Measurements from ENCODE around the gene USP31.
"Not testable (repeated sequence)": the region's sequence is repeated elsewhere in the genome, so short reads cannot be mapped to it uniquely, and the experiment has no call there.

The USP31 gene

DNA sequence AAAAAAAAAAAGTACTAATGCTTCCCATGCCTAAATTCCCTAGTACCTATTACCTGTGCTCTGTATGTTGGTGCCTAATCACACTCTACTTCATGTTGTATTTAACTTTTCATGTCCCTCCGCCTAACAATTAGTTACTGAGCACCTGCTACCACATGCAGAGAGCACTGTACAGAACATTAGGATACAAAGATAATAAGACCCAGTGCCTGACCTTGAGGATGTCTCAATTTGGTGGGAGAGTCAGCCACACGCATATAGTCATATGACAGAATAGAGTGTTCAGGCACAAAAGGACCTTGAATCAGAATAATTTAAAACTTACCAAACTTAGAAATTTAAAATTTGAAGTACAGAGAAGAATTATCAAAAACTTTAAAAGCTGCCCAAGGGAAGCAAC, 42.1 kb downstream of the USP31 start:
- Mint-ChIP-seq H3K4me1 (no peaks in the 10 kb centered on the region), H3K27me3 (no peaks in the 10 kb centered on the region), H3K36me3 (ENCODE audit: low read depth) (peaks cover 19% of the 10 kb centered on the region), H3K4me3 (no peak overlapping the region), H3K9me3 (no peaks in the 10 kb centered on the region), H3K27ac (no peak overlapping the region)
- DNase-seq (no peak), ATAC-seq (no peak)

DNA sequence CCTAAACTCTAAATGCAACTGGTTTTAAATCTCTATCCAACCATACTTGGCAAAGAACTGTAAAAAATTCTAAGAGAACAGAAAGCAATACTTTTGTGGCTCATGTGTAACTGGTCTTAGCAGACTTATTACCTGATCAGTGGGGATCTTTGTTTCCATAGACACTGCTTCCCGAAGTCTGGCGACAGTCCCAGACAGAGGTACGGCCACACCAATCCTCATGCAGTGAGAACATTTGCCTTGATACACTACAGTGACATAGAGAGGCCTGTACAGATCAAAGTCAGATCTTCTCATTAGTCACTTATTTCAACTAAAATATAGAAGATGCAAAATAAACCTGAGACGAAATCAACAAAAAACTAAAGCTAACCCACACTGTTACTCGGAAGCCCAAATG, 43.9 kb downstream of the USP31 start:
- Mint-ChIP-seq H3K27me3 (no peaks in the 10 kb centered on the region), H3K4me3 (no peak overlapping the region), H3K36me3 (ENCODE audit: low read depth) (peaks cover 23% of the 10 kb centered on the region), H3K9me3 (no peaks in the 10 kb centered on the region), H3K27ac (no peak overlapping the region), H3K4me1 (no peaks in the 10 kb centered on the region)
- ATAC-seq (no peak), DNase-seq (no peak)

DNA sequence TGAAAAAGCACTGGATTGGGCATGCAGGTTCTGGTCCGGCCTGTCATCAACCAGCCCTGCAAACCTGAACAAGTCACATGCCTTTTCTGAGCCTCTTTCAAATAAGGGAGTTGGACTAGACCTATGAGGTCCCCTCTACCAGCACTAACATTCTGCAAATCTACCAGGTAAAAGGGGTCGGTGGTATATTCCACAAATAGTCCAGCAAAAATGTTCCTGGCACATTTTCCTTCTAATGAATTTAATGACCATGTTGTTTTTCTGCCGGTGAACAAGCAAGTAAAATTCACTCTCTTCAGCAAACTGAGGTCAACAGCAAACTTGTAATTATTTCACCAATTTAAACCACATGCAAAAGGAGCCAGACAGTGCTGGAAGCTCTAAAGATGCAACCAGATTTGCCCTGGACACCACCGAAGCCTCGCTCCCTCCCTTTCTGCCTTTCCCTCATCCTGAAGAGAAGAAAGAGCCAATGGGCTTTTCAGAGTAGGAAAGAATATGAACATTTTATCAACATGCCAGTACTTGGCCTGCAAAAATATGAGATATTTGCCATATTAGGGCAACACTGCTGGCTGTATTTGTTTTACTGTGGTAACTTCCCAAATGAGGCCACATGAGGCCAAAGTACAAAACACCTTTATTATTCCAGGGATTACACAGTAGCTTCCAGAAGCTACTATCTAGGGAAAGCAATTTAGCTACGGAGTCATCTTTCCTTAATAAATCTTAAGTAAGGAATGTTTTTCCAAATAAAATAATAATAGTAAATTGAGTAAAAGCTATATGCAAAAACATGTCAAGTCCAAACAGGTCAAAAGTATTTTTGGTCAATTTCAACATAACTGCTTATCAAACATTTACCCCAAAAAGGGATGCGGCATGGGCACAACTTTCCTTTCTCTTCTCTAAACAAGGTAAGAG, 45.0 kb downstream of the USP31 start:
- ATAC-seq = no peak
- H3K4me1 Mint-ChIP-seq = no peaks in the 10 kb centered on the region
- peaks cover 29% of the 10 kb centered on the region for H3K36me3 Mint-ChIP-seq (ENCODE audit: low read depth)
- H3K4me3 Mint-ChIP-seq = no peak overlapping the region
- H3K9me3 Mint-ChIP-seq = no peaks in the 10 kb centered on the region
- no peak overlapping the region for H3K27ac Mint-ChIP-seq
- no peaks in the 10 kb centered on the region for H3K27me3 Mint-ChIP-seq
- DNase-seq = no peak

DNA sequence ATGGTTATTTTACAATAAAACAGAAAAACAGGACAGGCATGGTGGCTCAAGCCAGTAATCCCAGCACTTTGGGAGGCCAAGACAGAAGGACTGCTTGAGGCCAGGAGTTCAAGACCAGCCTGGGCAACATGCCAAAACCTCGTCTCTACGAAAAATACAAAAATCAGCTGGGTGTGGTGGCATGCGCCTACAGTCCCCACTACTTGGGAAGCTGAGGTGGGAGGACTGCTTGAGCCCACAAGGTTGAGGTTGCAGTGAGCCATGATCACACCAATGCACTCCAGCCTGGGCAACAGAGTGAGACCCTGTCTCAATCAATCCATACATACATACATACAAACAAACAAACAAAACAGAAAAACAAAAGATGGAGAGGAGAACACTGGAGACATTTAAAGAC, 45.6 kb downstream of the USP31 start:
- Mint-ChIP-seq H3K27ac (no peak overlapping the region), H3K36me3 (ENCODE audit: low read depth) (peaks cover 35% of the 10 kb centered on the region), H3K27me3 (no peaks in the 10 kb centered on the region), H3K9me3 (no peaks in the 10 kb centered on the region), H3K4me3 (no peak overlapping the region), H3K4me1 (no peaks in the 10 kb centered on the region)
- ATAC-seq (no peak), DNase-seq (no peak)

DNA sequence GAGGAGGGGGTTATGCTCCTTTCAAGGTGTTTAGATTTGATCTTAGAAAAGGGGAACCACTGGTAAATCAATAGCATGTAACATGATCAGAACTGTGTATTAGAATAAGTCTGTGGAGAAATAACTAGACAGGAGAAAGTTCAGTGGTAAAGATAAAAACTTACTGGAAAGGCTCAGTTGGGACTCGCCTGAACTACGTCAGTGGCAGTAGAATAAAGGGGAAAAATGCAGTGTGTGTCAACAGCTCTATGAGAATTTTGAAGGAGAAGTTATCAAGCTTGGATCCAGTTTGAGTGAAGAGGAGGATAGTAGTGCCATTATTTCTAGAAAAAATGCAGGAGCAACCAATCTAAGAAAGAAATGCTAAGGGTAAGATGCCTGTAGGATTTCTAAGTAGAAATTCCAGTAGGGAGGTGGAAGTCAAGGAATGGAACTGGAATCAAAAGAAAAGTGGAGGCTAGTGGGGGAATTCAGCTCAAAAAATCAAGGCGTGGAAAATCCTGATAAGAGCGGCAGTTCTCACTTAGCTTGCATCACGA, 48.2 kb downstream of the USP31 start:
- H3K36me3 Mint-ChIP-seq (ENCODE audit: low read depth) = peaks cover 38% of the 10 kb centered on the region
- H3K27me3 Mint-ChIP-seq = no peaks in the 10 kb centered on the region
- no peak overlapping the region for H3K4me3 Mint-ChIP-seq
- ATAC-seq (no peak), DNase-seq (no peak)
- no peaks in the 10 kb centered on the region for H3K9me3 Mint-ChIP-seq
- H3K27ac Mint-ChIP-seq = no peak overlapping the region
- H3K4me1 Mint-ChIP-seq = peaks cover 16% of the 10 kb centered on the region

DNA sequence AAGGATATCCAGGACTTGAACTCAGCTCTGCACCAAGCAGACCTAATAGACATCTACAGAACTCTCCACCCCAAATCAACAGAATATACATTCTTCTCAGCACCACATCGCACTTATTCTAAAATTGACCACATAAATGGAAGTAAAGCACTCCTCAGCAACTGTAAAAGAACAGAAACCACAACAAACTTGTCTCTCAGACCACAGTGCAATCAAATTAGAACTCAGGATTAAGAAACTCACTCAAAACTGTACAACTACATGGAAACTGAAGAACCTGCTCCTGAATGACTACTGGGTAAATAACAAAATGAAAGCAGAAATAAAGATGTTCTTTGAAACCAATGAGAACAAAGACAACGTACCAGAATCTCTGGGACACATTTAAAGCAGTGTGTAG, 52.8 kb downstream of the USP31 start:
- H3K4me1 Mint-ChIP-seq = peaks cover 35% of the 10 kb centered on the region
- DNase-seq, ATAC-seq, H3K27me3 Mint-ChIP-seq, H3K9me3 Mint-ChIP-seq: not testable (repeated sequence)
- H3K4me3 Mint-ChIP-seq = peak overlapping the region; percentile 27
- peak overlapping the region; percentile 24 for H3K27ac Mint-ChIP-seq
- H3K36me3 Mint-ChIP-seq (ENCODE audit: low read depth) = peaks cover 41% of the 10 kb centered on the region

DNA sequence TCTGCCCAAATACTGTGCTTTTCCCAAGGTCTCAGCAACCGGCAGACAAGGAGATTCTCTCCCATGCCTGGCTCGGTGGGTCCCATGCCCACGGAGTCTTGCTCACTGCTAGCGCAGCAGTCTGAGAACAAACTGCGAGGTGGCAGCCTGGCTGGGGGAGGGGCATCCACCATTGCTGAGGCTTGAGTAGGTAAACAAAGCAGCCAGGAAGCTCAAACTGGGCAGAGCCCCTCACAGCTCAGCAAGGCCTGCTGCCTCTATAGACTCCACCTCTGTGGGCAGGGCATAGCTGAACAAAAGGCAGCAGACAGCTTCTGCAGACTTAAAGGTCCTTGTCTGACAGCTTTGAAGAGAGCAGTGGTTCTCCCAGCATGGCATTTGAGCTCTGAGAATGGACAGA, 55.1 kb downstream of the USP31 start:
- DNase-seq, H3K9me3 Mint-ChIP-seq, H3K27me3 Mint-ChIP-seq, ATAC-seq, H3K4me3 Mint-ChIP-seq, H3K27ac Mint-ChIP-seq: not testable (repeated sequence)
- Mint-ChIP-seq H3K36me3 (ENCODE audit: low read depth) (peaks cover 44% of the 10 kb centered on the region), H3K4me1 (peaks cover 35% of the 10 kb centered on the region)

DNA sequence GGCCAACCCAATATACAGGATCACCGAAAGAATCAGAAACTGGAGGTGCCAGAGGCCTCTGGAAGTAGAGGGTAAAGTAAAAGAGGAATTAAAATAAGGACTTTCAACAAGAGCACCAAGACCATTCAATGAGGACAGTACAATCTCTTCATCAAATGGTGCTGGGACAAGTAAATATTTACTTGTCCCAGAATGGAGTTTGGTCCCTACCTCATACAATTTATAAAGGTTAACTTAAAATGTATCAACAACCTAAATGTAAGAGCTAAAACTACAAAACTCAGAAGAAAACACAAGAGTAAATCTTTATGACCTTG, 56.5 kb downstream of the USP31 start:
- H3K36me3 Mint-ChIP-seq (ENCODE audit: low read depth) = peaks cover 38% of the 10 kb centered on the region
- DNase-seq (no peak), ATAC-seq (no peak)
- no peak overlapping the region for H3K27ac Mint-ChIP-seq
- H3K27me3 Mint-ChIP-seq = no peaks in the 10 kb centered on the region
- H3K4me3 Mint-ChIP-seq = no peak overlapping the region
- H3K4me1 Mint-ChIP-seq = peaks cover 35% of the 10 kb centered on the region
- no peaks in the 10 kb centered on the region for H3K9me3 Mint-ChIP-seq

DNA sequence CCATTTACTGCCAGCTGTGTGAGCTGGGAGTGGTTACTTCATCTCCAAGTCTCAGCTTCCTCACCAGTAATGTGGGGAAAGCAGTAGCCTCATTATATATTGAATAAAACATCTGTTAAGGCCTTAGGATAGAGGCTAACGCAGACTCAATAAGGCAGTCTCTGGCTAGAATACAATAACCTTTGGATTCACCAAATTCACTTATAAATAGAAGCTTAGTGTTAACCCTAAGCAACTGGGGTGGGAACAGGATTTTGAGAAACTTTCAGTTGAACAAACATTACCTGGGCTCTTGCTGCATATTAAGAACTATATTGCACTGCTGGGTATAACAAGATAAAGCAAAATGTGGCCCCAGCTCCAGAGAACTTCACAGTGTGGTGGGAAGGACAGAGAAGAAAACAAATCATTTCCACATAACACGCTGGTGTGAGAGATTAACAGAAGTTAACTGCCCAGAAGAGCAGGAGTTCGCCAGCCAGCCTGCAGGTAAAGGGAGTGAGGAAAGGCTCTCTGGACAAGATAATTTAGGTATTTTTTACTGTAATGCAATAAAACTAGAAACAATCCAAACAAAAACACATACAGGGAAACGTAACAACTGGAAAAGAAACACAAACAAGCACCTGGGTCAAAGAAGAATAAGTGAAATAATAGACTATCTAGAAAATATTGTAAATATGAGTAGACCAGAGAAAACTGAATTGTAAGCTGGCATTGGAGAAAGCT, 57.0 kb downstream of the USP31 start:
- no peak overlapping the region for H3K4me3 Mint-ChIP-seq

DNA sequence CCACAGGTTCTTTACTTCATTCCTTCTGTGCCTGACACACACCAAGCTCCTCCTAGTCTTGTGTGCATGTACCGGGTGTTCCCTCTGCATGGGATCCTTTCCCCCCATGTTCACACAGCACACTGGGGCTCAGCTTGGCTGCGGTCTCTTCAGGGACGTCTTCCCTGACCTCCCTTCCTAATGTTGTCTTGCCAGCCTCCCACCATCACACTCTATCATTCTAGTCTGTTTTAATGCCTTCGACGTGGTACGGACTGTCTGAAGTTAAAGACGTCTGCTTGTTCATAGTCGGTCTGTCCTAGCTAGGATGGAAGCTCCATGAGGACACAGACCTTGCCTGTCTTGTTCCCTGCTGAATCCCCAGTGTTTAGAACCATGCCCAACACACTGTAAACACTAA, 60.1 kb downstream of the USP31 start:
- H3K4me1 Mint-ChIP-seq = peaks cover 3% of the 10 kb centered on the region
- H3K9me3 Mint-ChIP-seq = no peaks in the 10 kb centered on the region
- DNase-seq = no peak
- H3K27me3 Mint-ChIP-seq = no peaks in the 10 kb centered on the region
- no peak overlapping the region for H3K27ac Mint-ChIP-seq
- ATAC-seq = no peak
- H3K4me3 Mint-ChIP-seq = no peak overlapping the region
- H3K36me3 Mint-ChIP-seq (ENCODE audit: low read depth) = peaks cover 45% of the 10 kb centered on the region

More for the DNA sequence above, 57.0 kb downstream of the USP31 start:
- H3K27me3 Mint-ChIP-seq = no peaks in the 10 kb centered on the region
- H3K27ac Mint-ChIP-seq = no peak overlapping the region
- peaks cover 41% of the 10 kb centered on the region for H3K36me3 Mint-ChIP-seq (ENCODE audit: low read depth)
- ATAC-seq (no peak), DNase-seq (no peak)
- no peaks in the 10 kb centered on the region for H3K9me3 Mint-ChIP-seq
- peaks cover 31% of the 10 kb centered on the region for H3K4me1 Mint-ChIP-seq

DNA sequence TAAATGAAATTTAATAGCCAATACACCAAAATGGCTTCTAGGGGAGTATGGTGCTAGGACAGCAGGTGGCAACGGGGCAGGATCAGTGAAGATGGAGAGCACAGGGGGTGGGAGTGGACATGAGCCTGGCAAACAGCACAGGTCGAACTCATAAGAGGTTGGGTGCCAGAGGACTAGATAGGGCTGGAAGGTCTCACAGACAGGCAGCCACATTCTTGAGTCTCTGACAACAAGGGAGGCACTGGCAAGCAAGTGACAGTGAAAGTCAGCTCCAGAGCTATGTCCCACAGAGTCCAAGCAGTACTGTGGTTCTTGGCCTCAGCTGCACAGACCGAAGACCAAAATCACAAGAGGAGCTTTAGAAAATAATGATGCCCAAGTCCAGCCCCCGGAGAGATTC, 61.2 kb downstream of the USP31 start:
- DNase-seq (no peak), ATAC-seq (no peak)
- no peak overlapping the region for H3K4me3 Mint-ChIP-seq
- no peaks in the 10 kb centered on the region for H3K9me3 Mint-ChIP-seq
- H3K4me1 Mint-ChIP-seq = no peaks in the 10 kb centered on the region
- no peaks in the 10 kb centered on the region for H3K27me3 Mint-ChIP-seq
- no peak overlapping the region for H3K27ac Mint-ChIP-seq
- peaks cover 35% of the 10 kb centered on the region for H3K36me3 Mint-ChIP-seq (ENCODE audit: low read depth)

DNA sequence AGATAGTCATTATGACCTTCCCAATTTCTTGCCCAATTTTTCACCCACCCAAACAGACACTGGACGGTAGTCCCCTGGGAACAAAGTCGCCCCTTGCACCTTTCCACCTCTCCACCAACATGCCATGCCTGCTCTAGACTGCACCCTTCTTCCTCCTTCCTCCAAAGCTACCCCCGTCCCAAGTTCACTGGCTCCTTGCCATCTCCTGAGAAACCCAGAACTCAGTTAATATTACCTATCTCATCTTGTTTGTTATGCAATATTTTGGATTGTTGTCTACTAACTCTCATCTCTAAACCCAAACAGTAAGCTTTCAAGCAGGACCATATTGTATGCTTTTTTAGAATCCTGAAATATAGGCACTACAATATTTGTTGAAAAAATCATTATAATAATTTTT, 63.3 kb downstream of the USP31 start:
- Mint-ChIP-seq H3K27me3 (no peaks in the 10 kb centered on the region), H3K27ac (no peak overlapping the region), H3K9me3 (no peaks in the 10 kb centered on the region), H3K36me3 (ENCODE audit: low read depth) (peaks cover 27% of the 10 kb centered on the region), H3K4me3 (no peak overlapping the region), H3K4me1 (peaks cover 4% of the 10 kb centered on the region)
- ATAC-seq (no peak), DNase-seq (no peak)

DNA sequence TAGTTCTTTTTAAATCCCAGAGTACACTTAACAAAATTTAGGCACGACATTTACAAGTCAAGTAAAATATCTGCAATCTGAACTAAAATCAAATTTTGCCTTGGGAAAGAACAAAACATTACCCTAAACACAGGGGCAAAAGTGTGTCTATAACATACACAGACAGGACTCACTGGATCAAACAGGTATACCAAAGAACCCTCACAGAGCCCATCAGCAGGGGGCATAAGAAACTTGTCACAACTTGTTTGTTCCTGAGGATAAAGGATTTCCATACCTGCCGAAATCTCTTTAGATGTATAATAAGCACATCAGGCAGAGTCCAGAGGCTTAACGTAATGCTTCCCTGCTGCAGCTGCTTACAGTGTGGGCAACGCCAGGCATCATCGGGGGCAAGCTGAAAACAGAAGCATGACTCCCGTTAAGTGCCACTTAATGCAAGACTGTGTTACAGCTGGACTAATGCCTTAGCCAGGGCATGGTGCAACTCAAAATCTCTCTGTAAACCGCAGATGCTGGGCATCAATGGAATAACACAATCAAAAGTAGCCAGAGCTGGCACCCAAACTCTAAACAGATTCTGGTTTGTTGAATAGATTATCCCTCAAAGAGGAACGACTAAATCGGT, 67.0 kb downstream of the USP31 start:
- peaks cover 4% of the 10 kb centered on the region for H3K4me1 Mint-ChIP-seq
- no peaks in the 10 kb centered on the region for H3K9me3 Mint-ChIP-seq
- no peak overlapping the region for H3K4me3 Mint-ChIP-seq
- H3K36me3 Mint-ChIP-seq (ENCODE audit: low read depth) = peaks cover 29% of the 10 kb centered on the region
- H3K27ac Mint-ChIP-seq = no peak overlapping the region
- ATAC-seq (no peak), DNase-seq (no peak)
- H3K27me3 Mint-ChIP-seq = no peaks in the 10 kb centered on the region

DNA sequence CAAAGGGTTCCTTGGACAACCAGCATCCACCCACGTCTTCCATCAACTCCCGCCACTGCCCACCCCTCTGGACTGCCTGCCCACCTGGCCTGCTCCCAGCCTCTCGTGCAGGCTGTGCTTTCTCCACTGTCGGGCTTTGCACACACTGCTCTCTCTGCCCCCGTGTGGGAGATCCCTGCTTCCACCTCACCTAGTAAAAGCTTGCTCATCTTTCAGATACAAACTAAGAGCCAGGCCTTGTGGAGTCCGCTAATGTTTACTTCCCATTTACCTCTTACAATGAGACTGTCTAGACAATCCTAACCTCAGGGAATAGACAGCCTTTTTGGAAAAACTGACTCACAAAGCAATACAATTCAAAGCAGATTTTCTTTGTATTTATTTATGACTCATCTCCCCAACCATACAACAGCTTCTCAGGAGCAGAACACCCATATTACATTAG, 67.6 kb downstream of the USP31 start:
- H3K4me3 Mint-ChIP-seq = no peak overlapping the region
- peaks cover 31% of the 10 kb centered on the region for H3K36me3 Mint-ChIP-seq (ENCODE audit: low read depth)
- no peaks in the 10 kb centered on the region for H3K9me3 Mint-ChIP-seq
- peak; percentile 46 for ATAC-seq
- no peak overlapping the region for H3K27ac Mint-ChIP-seq
- peaks cover 4% of the 10 kb centered on the region for H3K4me1 Mint-ChIP-seq
- no peaks in the 10 kb centered on the region for H3K27me3 Mint-ChIP-seq
- DNase-seq = no peak

DNA sequence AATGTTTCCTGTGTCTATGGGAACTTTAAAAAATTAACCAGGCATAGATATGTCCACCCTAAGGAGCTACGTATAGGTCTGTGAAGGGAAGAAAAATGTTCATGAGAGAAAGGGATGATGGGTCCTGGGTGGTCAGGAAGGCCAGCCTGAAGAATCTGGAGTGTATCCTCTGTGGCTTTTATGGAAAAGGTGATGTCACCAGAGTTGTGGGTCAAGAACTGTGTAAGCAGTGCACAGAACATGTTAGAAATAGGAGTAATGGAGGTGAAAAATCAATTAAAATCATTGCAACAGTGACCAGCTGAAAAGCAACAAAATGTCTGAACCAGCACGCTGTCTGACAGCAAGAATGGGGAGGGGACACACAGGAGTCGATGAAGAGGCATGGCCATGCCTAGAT, 68.5 kb downstream of the USP31 start:
- H3K27ac Mint-ChIP-seq = no peak overlapping the region
- no peak overlapping the region for H3K4me3 Mint-ChIP-seq
- ATAC-seq (no peak), DNase-seq (no peak)
- no peaks in the 10 kb centered on the region for H3K27me3 Mint-ChIP-seq
- peaks cover 4% of the 10 kb centered on the region for H3K4me1 Mint-ChIP-seq
- peaks cover 33% of the 10 kb centered on the region for H3K36me3 Mint-ChIP-seq (ENCODE audit: low read depth)
- no peaks in the 10 kb centered on the region for H3K9me3 Mint-ChIP-seq

Measured in activated naive CD8-positive, alpha-beta T cell treated with anti-CD3 and anti-CD28 coated beads, Interleukin-2, amount 50 U/mL, for 24 hours (primary cell).